Liver (tissue), 9 donors: Measurements from ENCODE around the gene FMN1. TPM values are rescaled to one million over a fixed set of nuclear protein-coding genes. Genes with fewer than 3 reads are reported as not detected.

ENCODE experiments used
- DNase-seq: peaks from one replicate; pipeline ENCODE4 v3.0.0-alpha.2; 2017; ENCODE audit warnings: low spot score
- H3K27ac ChIP-seq, 2 donors: one replicate each; pipeline ENCODE4 v1.7.0; 2013; ENCODE audit warnings: inconsistent platforms in 2 of 2, low read length in 2 of 2, control low read depth in 1 of 2, low read depth in 1 of 2, mild to moderate bottlenecking in 1 of 2
- H3K27me3 ChIP-seq, 4 donors: one replicate each; pipeline versions ENCODE4 v1.6.1 to v1.7.0; 2013; ENCODE audit warnings: low read length in 3 of 4, inconsistent platforms in 1 of 4, mild to moderate bottlenecking in 1 of 4, moderate library complexity in 1 of 4; ENCODE audit not compliant: control insufficient read depth in 4 of 4, insufficient read depth in 4 of 4
- H3K36me3 ChIP-seq, 4 donors: one replicate each; pipeline versions ENCODE4 v1.6.1 to v1.7.0; 2013; ENCODE audit warnings: low read length in 3 of 4, mild to moderate bottlenecking in 3 of 4, low read depth in 1 of 4, moderate library complexity in 1 of 4; ENCODE audit not compliant: control insufficient read depth in 4 of 4, insufficient read depth in 3 of 4
- H3K4me1 ChIP-seq, 4 donors: one replicate each; pipeline versions ENCODE4 v1.6.1 to v1.7.0; 2013; ENCODE audit warnings: low read length in 3 of 4, mild to moderate bottlenecking in 3 of 4, moderate library complexity in 1 of 4; ENCODE audit not compliant: control insufficient read depth in 4 of 4, insufficient read depth in 4 of 4
- H3K4me3 ChIP-seq, 3 donors: one replicate each; pipeline versions ENCODE4 v1.6.1 to v1.7.0; 2013; ENCODE audit warnings: low read length in 3 of 3, control low read depth in 1 of 3, low read depth in 1 of 3, mild to moderate bottlenecking in 1 of 3
- H3K9ac ChIP-seq, 2 donors: one replicate each; pipeline ENCODE4 v1.7.0; 2013; ENCODE audit warnings: low read length in 2 of 2, mild to moderate bottlenecking in 2 of 2, moderate library complexity in 2 of 2, control low read depth in 1 of 2, low read depth in 1 of 2
- H3K9me3 ChIP-seq, 4 donors: one replicate each; pipeline versions ENCODE4 v1.6.1 to v1.7.0; 2013; ENCODE audit warnings: low read length in 3 of 4; ENCODE audit not compliant: control insufficient read depth in 4 of 4
- EGR1 ChIP-seq, 2 donors: IDR thresholded peaks; 2 replicates each; pipeline ENCODE4 v1.6.1; 2016 to 2018; ENCODE audit warnings: antibody characterized with exemption in 2 of 2, low read depth in 2 of 2
- FOXA1 ChIP-seq: IDR thresholded peaks from 2 replicates; pipeline ENCODE4 v1.6.1; 2016; ENCODE audit warnings: antibody characterized with exemption
- FOXA2 ChIP-seq: IDR thresholded peaks from 2 replicates; pipeline ENCODE4 v1.6.1; 2016; ENCODE audit warnings: antibody characterized with exemption
- GABPA ChIP-seq, 2 donors: IDR thresholded peaks in 1 of 2; conservative IDR thresholded peaks in 1 of 2; 2 replicates each; pipeline ENCODE4 v1.6.1; 2016; ENCODE audit warnings: antibody characterized with exemption in 2 of 2, mild to moderate bottlenecking in 1 of 2, moderate library complexity in 1 of 2
- HNF4A ChIP-seq, 2 donors: conservative IDR thresholded peaks; 2 replicates each; pipeline ENCODE4 v1.6.1; 2016; ENCODE audit warnings: antibody characterized with exemption in 2 of 2, mild to moderate bottlenecking in 2 of 2
- HNF4G ChIP-seq: IDR thresholded peaks from 2 replicates; pipeline ENCODE4 v1.6.1; 2016; ENCODE audit warnings: antibody characterized with exemption
- JUND ChIP-seq, 2 donors: IDR thresholded peaks; 2 replicates each; pipeline ENCODE4 v1.6.1; 2016; ENCODE audit warnings: antibody characterized with exemption in 2 of 2
- MAX ChIP-seq: IDR thresholded peaks from 2 replicates; pipeline ENCODE4 v1.6.1; 2016; ENCODE audit warnings: antibody characterized with exemption
- NR2F2 ChIP-seq: IDR thresholded peaks from 2 replicates; pipeline ENCODE4 v1.6.1; 2016; ENCODE audit warnings: antibody characterized with exemption
- RAD21 ChIP-seq, 2 donors: IDR thresholded peaks; 2 replicates each; pipeline ENCODE4 v1.6.1; 2016; ENCODE audit warnings: antibody characterized with exemption in 2 of 2, mild to moderate bottlenecking in 2 of 2
- REST ChIP-seq: IDR thresholded peaks from 2 replicates; pipeline ENCODE4 v1.6.1; 2016; ENCODE audit warnings: antibody characterized with exemption, mild to moderate bottlenecking
- RXRA ChIP-seq, 2 donors: IDR thresholded peaks; 2 replicates each; pipeline ENCODE4 v1.6.1; 2017 to 2018; ENCODE audit warnings: antibody characterized with exemption in 2 of 2, mild to moderate bottlenecking in 1 of 2
- SP1 ChIP-seq: IDR thresholded peaks from 2 replicates; pipeline ENCODE4 v1.6.1; 2018; ENCODE audit warnings: antibody characterized with exemption, mild to moderate bottlenecking
- TAF1 ChIP-seq: conservative IDR thresholded peaks from 2 replicates; pipeline ENCODE4 v1.6.1; 2016; ENCODE audit warnings: antibody characterized with exemption, mild to moderate bottlenecking
- YY1 ChIP-seq: IDR thresholded peaks from 2 replicates; pipeline ENCODE4 v1.6.1; 2016; ENCODE audit warnings: antibody characterized with exemption, mild to moderate bottlenecking
- WGBS: extraction: QIAGEN DNeasy Blood & Tissue Kit; methylation state at CpG from one replicate; pipeline ENCODE4 v1.1.7; 2013; 5-methylcytosine and 5-hydroxymethylcytosine counted together
- polyA plus RNA-seq, 2 donors: library from polyadenylated mRNA; stranded (reverse) in 1 of 2; unstranded in 1 of 2; fragments of 200-250 nt in 1 of 2; fragments of >200 nt in 1 of 2; fragmentation: Nextera tagmentation in 1 of 2; extraction: Ambion mirVana in 1 of 2; gene quantifications; one replicate each; pipeline versions ENCODE4 v1.2.1 to v1.2.3, GENCODE V29; 2013 to 2015
- total RNA-seq, 2 donors: library from RNA; depleted of rRNA; stranded (reverse); fragments of >200 nt; gene quantifications; one replicate each; pipeline ENCODE4 v1.2.3, GENCODE V29; 2014
- TF ChIP-seq, protein P1 (sequence below): IDR thresholded peaks from 2 replicates; pipeline ENCODE4 v1.6.1; 2016; ENCODE audit warnings: antibody characterized with exemption
- TF ChIP-seq, protein P2 (sequence below): fragments of 150-350 bp; IDR thresholded peaks from 2 replicates; pipeline ENCODE4 v1.5.1; 2017; ENCODE audit warnings: improper control_type of control experiment, low read depth, low read length; ENCODE audit not compliant: missing input control
- donor health status: healthy.
- donor health status: healthy.
- donor health status: healthy.
- donor health status: healthy.
- donor health status: healthy.

Gene FMN1
- total and polyA plus RNA-seq, 4 donors: 0.21 to 5.4 (median 0.53) TPM

- H3K4me3 ChIP-seq: no peak overlapping the region
- H3K9me3 ChIP-seq: no peaks in the 10 kb centered on the region
- H3K9ac ChIP-seq: no peak overlapping the region
- no peak for DNase-seq
- no peaks in the 10 kb centered on the region for H3K27me3 ChIP-seq
- WGBS: 58% methylated on average over 6 of the region's 6 CpGs
- TF ChIP-seq JUND (IDR thresholded peaks at IDR 0.05) (no peak), FOXA2 (no peak), FOXA1 (no peak), MAX (no peak), RXRA (IDR thresholded peaks at IDR 0.05) (no peak), HNF4A (conservative IDR thresholded peaks at IDR 0.05) (no peak), SP1 (no peak), RAD21 (IDR thresholded peaks at IDR 0.05) (no peak), TAF1 (no peak), YY1 (no peak), HNF4G (no peak), NR2F2 (no peak), GABPA (IDR thresholded peaks at IDR 0.05 in 1 of 2, conservative IDR thresholded peaks at IDR 0.05 in 1 of 2) (no peak)
- TF ChIP-seq, protein P1, sequence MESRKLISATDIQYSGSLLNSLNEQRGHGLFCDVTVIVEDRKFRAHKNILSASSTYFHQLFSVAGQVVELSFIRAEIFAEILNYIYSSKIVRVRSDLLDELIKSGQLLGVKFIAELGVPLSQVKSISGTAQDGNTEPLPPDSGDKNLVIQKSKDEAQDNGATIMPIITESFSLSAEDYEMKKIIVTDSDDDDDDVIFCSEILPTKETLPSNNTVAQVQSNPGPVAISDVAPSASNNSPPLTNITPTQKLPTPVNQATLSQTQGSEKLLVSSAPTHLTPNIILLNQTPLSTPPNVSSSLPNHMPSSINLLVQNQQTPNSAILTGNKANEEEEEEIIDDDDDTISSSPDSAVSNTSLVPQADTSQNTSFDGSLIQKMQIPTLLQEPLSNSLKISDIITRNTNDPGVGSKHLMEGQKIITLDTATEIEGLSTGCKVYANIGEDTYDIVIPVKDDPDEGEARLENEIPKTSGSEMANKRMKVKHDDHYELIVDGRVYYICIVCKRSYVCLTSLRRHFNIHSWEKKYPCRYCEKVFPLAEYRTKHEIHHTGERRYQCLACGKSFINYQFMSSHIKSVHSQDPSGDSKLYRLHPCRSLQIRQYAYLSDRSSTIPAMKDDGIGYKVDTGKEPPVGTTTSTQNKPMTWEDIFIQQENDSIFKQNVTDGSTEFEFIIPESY: no peak
- TF ChIP-seq, protein P2, sequence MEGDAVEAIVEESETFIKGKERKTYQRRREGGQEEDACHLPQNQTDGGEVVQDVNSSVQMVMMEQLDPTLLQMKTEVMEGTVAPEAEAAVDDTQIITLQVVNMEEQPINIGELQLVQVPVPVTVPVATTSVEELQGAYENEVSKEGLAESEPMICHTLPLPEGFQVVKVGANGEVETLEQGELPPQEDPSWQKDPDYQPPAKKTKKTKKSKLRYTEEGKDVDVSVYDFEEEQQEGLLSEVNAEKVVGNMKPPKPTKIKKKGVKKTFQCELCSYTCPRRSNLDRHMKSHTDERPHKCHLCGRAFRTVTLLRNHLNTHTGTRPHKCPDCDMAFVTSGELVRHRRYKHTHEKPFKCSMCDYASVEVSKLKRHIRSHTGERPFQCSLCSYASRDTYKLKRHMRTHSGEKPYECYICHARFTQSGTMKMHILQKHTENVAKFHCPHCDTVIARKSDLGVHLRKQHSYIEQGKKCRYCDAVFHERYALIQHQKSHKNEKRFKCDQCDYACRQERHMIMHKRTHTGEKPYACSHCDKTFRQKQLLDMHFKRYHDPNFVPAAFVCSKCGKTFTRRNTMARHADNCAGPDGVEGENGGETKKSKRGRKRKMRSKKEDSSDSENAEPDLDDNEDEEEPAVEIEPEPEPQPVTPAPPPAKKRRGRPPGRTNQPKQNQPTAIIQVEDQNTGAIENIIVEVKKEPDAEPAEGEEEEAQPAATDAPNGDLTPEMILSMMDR: no peak
- no peak overlapping the region for H3K27ac ChIP-seq
- no peaks in the 10 kb centered on the region for H3K36me3 ChIP-seq
- H3K4me1 ChIP-seq: no peaks in the 10 kb centered on the region
These were observed 111.1 kb downstream of the FMN1 start for GRCh38 chr15:33083232-33084081.

- no peak for DNase-seq
- Histone ChIP-seq H3K4me1 (no peaks in the 10 kb centered on the region), H3K27ac (no peak overlapping the region), H3K4me3 (no peak overlapping the region), H3K27me3 (peaks cover 0 to 5% (median 0%) of the 10 kb centered on the region in 4 donors), H3K9me3 (no peaks in the 10 kb centered on the region), H3K36me3 (no peaks in the 10 kb centered on the region), H3K9ac (no peak overlapping the region)
- 80% methylated on average over 4 of the region's 4 CpGs for WGBS
- TF ChIP-seq RXRA (IDR thresholded peaks at IDR 0.05) (no peak), YY1 (no peak), FOXA1 (no peak), HNF4G (no peak), SP1 (no peak), HNF4A (conservative IDR thresholded peaks at IDR 0.05) (no peak), JUND (IDR thresholded peaks at IDR 0.05) (no peak), FOXA2 (no peak), MAX (no peak), REST (no peak), NR2F2 (no peak), RAD21 (IDR thresholded peaks at IDR 0.05) (no peak), TAF1 (no peak), EGR1 (IDR thresholded peaks at IDR 0.05; ENCODE audit: low read depth in 2 of 2) (no peak), GABPA (IDR thresholded peaks at IDR 0.05 in 1 of 2, conservative IDR thresholded peaks at IDR 0.05 in 1 of 2) (no peak)
- TF ChIP-seq, protein P1: no peak
- TF ChIP-seq, protein P2: no peak
These were observed 114.5 kb downstream of the FMN1 start for GRCh38 chr15:33080006-33080405.
